ENCODE results near the gene TMEM44.
"Not testable (repeated sequence)": the region's sequence is repeated elsewhere in the genome, so short reads cannot be mapped to it uniquely, and the experiment has no call there.

TMEM44 gene

DNA sequence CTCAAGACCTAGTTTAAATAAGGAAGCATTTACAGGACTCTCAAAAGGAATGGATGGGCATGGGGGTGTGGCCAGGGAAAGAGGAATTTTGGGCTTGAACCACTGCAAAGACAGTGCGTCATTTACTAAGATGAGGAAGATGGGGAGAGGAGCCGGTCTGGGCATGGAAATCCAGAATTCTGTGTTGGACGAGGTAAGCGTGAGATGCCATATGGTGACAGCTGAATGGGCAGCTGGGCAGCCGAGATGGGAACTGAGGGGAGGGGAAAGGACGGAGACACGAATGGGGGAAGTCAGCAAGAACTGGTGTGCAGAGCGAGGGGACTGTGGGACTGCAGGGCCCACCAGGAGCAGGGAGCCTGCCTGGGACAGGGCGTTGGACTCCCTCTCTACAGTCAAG, 24.2 kb downstream of the TMEM44 start:
- Mint-ChIP-seq H3K36me3 (no peaks in the 10 kb centered on the region), H3K27ac (no peak overlapping the region), H3K27me3 (no peaks in the 10 kb centered on the region)

DNA sequence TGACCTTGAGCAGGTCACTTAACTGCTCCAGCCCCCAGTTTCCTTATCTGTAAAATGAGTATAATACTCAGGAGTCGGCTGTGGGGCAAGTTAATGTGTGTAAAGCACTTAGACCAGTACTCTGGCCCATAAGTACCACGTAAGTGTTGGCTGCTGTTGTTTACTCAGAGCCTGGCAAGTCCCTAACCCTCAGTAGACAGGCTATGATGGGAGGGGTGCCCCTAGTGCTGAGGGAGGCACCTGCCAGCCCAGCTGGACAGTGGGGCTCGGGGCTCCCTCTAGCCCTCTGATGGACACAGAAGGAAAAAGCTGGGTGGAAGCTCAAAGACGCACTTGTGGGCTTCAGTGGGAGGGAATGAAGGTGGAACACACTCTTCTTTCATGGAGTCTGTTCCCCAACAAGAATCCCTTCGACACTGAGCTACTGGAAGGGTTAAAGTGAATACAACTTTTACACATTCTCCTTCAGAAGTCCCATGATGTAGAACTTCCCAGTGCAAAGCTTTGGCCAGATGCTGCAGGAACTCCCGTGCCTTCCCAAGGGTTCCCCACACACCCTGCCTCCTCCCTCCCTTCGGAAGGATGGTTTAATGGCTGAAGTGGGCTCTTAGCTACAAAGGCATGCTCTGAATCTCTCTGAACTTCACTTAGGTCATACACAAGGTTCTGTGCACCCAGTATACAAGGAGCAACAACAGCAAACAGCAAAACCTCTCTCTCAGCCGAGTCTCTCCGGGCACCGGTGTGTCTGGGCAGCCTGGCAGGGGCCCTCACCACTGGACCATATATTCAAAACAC, 25.4 kb downstream of the TMEM44 start:
- Mint-ChIP-seq H3K36me3 (no peaks in the 10 kb centered on the region), H3K4me1 (ENCODE audit: low read depth) (no peaks in the 10 kb centered on the region), H3K27ac (no peak overlapping the region), H3K27me3 (no peaks in the 10 kb centered on the region), H3K9me3 (ENCODE audit: low read depth) (no peaks in the 10 kb centered on the region), H3K4me3 (no peak overlapping the region)

More for the DNA sequence above, 24.2 kb downstream of the TMEM44 start:
- H3K9me3 Mint-ChIP-seq (ENCODE audit: low read depth) = no peaks in the 10 kb centered on the region
- H3K4me1 Mint-ChIP-seq (ENCODE audit: low read depth) = no peaks in the 10 kb centered on the region
- no peak overlapping the region for H3K4me3 Mint-ChIP-seq

GRCh38 chr3:194606941-194607340, 26.3 kb downstream of the TMEM44 start:
- Mint-ChIP-seq H3K9me3 (ENCODE audit: low read depth) (no peaks in the 10 kb centered on the region), H3K27ac (no peak overlapping the region), H3K36me3 (no peaks in the 10 kb centered on the region), H3K4me1 (ENCODE audit: low read depth) (no peaks in the 10 kb centered on the region), H3K4me3 (no peak overlapping the region), H3K27me3 (no peaks in the 10 kb centered on the region)

DNA sequence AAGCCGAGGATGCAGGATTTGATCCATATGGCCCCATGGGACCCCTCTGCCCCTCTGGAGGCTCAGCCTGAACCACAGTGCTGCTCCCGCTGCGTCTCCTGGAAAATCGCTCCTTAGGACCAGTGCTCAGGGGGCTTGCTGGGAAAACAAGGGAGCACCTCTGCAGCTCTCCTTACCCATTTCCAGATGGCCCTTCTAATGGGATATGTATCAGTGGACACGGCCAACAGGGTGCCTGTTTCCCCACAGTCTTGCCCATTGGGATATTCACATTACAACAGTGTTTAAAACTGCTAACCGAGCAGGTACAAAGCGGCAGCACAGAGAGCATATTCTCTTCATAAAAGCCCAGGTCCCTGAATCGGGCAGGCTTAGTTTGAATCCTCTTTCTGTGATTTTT, 27.1 kb downstream of the TMEM44 start:
- H3K4me3 Mint-ChIP-seq = no peak overlapping the region
- H3K36me3 Mint-ChIP-seq = no peaks in the 10 kb centered on the region
- no peaks in the 10 kb centered on the region for H3K9me3 Mint-ChIP-seq (ENCODE audit: low read depth)
- no peaks in the 10 kb centered on the region for H3K27me3 Mint-ChIP-seq
- no peaks in the 10 kb centered on the region for H3K4me1 Mint-ChIP-seq (ENCODE audit: low read depth)
- no peak overlapping the region for H3K27ac Mint-ChIP-seq

- not testable (repeated sequence) for H3K9me3 Mint-ChIP-seq (ENCODE audit: low read depth); H3K4me1 Mint-ChIP-seq (ENCODE audit: low read depth); H3K36me3 Mint-ChIP-seq; H3K4me3 Mint-ChIP-seq; H3K27me3 Mint-ChIP-seq; H3K27ac Mint-ChIP-seq
These were observed 27.9 kb downstream of the TMEM44 start for GRCh38 chr3:194605314-194605713.

DNA sequence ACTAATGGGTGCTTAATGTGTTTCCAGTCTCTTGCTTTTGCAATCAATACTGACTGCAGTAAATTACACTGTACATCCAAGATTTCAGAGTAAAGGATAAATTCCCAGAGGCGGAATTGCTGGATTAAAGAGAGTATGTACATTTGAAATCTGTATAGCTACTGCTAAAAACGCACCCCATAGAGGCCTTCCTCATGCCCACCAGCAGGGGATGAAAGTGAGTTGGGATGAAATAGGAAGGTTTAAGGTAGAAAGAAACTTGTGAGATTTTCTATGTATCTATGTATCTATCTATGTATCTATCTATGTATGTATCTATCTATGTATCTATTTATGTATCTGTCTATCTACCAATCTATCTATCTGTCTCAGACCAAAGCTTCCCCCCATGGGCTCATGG, 28.4 kb downstream of the TMEM44 start:
- Mint-ChIP-seq H3K36me3 (no peaks in the 10 kb centered on the region), H3K4me1 (ENCODE audit: low read depth) (no peaks in the 10 kb centered on the region), H3K9me3 (ENCODE audit: low read depth) (no peaks in the 10 kb centered on the region), H3K27ac (no peak overlapping the region), H3K4me3 (no peak overlapping the region), H3K27me3 (no peaks in the 10 kb centered on the region)

- no peaks in the 10 kb centered on the region for H3K4me1 Mint-ChIP-seq (ENCODE audit: low read depth)
- H3K9me3 Mint-ChIP-seq (ENCODE audit: low read depth) = no peaks in the 10 kb centered on the region
- no peak overlapping the region for H3K27ac Mint-ChIP-seq
- no peak overlapping the region for H3K4me3 Mint-ChIP-seq
- no peaks in the 10 kb centered on the region for H3K36me3 Mint-ChIP-seq
- no peaks in the 10 kb centered on the region for H3K27me3 Mint-ChIP-seq
These were observed 29.1 kb downstream of the TMEM44 start for GRCh38 chr3:194604126-194604525.

GRCh38 chr3:194602669-194603171, 30.5 kb downstream of the TMEM44 start:
- H3K27me3 Mint-ChIP-seq = no peaks in the 10 kb centered on the region
- no peak overlapping the region for H3K27ac Mint-ChIP-seq
- no peak overlapping the region for H3K4me3 Mint-ChIP-seq
- H3K4me1 Mint-ChIP-seq (ENCODE audit: low read depth) = no peaks in the 10 kb centered on the region
- H3K36me3 Mint-ChIP-seq = no peaks in the 10 kb centered on the region
- no peaks in the 10 kb centered on the region for H3K9me3 Mint-ChIP-seq (ENCODE audit: low read depth)

GRCh38 chr3:194598771-194599557, 34.3 kb downstream of the TMEM44 start:
- Mint-ChIP-seq H3K27ac (no peak overlapping the region), H3K36me3 (no peaks in the 10 kb centered on the region), H3K4me1 (ENCODE audit: low read depth) (peaks cover 6% of the 10 kb centered on the region), H3K27me3 (no peaks in the 10 kb centered on the region), H3K9me3 (ENCODE audit: low read depth) (no peaks in the 10 kb centered on the region), H3K4me3 (no peak overlapping the region)

GRCh38 chr3:194596906-194597305, 36.3 kb downstream of the TMEM44 start:
- no peaks in the 10 kb centered on the region for H3K9me3 Mint-ChIP-seq (ENCODE audit: low read depth)
- H3K4me3 Mint-ChIP-seq = no peak overlapping the region
- no peaks in the 10 kb centered on the region for H3K36me3 Mint-ChIP-seq
- H3K27me3 Mint-ChIP-seq = no peaks in the 10 kb centered on the region
- no peak overlapping the region for H3K27ac Mint-ChIP-seq
- H3K4me1 Mint-ChIP-seq (ENCODE audit: low read depth) = peaks cover 6% of the 10 kb centered on the region

GRCh38 chr3:194592798-194593752, 40.1 kb downstream of the TMEM44 start:
- H3K4me3 Mint-ChIP-seq = no peak overlapping the region
- peaks cover 6% of the 10 kb centered on the region for H3K4me1 Mint-ChIP-seq (ENCODE audit: low read depth)
- peaks cover 2% of the 10 kb centered on the region for H3K36me3 Mint-ChIP-seq
- no peaks in the 10 kb centered on the region for H3K9me3 Mint-ChIP-seq (ENCODE audit: low read depth)
- no peak overlapping the region for H3K27ac Mint-ChIP-seq
- H3K27me3 Mint-ChIP-seq = no peaks in the 10 kb centered on the region

DNA sequence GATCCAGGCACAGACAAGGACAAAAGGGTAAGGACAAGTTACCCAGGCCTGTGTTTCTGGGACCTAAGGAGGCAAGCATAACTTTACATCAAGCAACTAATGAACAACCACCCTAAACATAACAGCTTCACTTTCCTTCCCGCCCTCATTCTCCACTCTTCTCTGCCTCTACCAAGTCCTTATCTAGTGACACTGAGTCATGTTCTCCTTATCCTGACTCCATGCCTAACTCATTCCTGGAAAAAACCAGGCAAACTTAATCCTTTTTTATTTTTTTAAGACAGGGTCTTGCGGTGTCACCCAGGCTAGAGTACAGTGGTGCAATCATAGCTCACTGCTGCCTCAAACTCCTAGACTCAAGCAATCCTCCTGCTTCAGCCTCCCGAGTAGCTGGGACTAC, 44.5 kb downstream of the TMEM44 start:
- Mint-ChIP-seq H3K4me3 (no peak overlapping the region), H3K27me3 (no peaks in the 10 kb centered on the region), H3K27ac (no peak overlapping the region), H3K36me3 (peaks cover 6% of the 10 kb centered on the region), H3K9me3 (ENCODE audit: low read depth) (peaks cover 10% of the 10 kb centered on the region), H3K4me1 (ENCODE audit: low read depth) (peaks cover 16% of the 10 kb centered on the region)

DNA sequence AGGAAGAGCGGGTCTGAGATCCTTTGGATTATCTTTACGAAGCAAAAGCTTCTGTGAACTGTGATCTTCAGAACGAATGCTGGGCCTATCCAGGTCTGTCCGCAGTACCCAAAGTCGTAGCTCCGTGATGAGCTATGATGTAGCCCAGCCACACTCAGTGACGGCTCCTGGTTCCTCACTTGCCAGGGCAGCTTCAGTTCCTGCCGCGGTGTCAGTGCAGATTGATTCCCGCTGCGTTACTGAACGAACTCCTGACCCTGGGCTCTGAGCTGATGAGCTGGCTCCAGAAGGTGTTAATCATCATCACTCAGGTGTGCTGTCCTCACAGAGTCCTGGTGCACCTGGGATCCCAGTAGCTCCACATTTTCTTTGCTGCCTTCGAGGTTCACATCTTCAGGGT, 45.0 kb downstream of the TMEM44 start:
- Mint-ChIP-seq H3K4me3 (no peak overlapping the region), H3K27ac (no peak overlapping the region), H3K9me3 (ENCODE audit: low read depth) (peaks cover 10% of the 10 kb centered on the region), H3K27me3 (no peaks in the 10 kb centered on the region), H3K36me3 (peaks cover 6% of the 10 kb centered on the region), H3K4me1 (ENCODE audit: low read depth) (peaks cover 18% of the 10 kb centered on the region)

GRCh38 chr3:194587438-194587931, 45.7 kb downstream of the TMEM44 start:
- no peak overlapping the region for H3K4me3 Mint-ChIP-seq
- H3K27me3 Mint-ChIP-seq = no peaks in the 10 kb centered on the region
- peaks cover 18% of the 10 kb centered on the region for H3K4me1 Mint-ChIP-seq (ENCODE audit: low read depth)
- no peak overlapping the region for H3K27ac Mint-ChIP-seq
- peaks cover 6% of the 10 kb centered on the region for H3K36me3 Mint-ChIP-seq
- peaks cover 10% of the 10 kb centered on the region for H3K9me3 Mint-ChIP-seq (ENCODE audit: low read depth)
